GM18499 (cell line): ENCODE results near the gene KRT17.
"Not testable (repeated sequence)": the region's sequence is repeated elsewhere in the genome, so short reads cannot be mapped to it uniquely, and the experiment has no call there.

ENCODE experiments used
- ATAC-seq: cut with Tn5 transposase; IDR thresholded peaks from one replicate; pipeline ENCODE4 v1.9.1; 2021; ENCODE audit warnings: moderate number of reproducible peaks; ENCODE audit not compliant: insufficient read depth, unreplicated experiment

Gene KRT17

DNA sequence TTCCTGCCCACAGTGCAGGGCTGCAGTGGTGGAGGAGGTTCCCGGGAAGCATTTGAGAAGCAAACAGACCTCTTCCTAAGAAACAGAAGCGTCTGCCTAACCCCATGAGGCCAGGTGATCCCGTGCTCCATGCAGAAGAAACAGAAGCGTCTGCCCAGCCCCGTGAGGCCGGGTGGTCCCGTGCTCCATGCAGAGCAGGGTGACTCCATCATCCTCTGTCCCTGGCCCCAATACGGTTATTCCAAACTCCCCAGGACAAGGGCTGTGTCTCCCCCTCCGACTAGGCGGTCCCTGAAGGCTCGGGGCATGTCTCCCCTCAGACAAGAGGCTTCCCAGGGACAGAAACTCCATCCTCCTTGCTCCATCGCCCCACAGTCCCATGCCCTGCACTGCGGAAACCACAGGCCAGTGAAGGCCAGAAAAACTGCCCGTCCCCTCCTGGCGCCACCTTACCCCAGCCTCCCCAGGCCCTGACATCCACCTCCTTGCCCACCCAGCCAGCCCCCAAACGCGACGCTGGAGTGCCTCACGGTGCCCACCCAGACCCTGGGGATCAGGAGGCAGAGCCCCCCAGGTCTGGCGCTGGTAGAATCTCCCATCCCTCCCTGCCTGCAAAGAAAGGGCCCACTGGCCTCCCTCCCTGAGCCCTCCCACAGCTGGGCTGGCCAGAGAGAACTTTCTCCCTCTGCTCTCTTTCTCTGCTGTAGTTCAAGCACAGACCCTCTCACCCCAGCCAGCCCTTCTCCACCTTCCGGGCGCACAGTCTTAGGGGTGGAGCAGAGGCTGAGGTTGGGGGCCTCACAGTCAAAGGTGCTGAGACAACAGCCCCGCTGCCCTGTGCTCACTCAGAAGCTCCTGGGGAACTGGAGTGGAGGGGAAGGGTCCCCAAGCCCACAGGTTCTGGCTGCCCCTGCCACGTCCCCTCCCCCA, 30.6 kb upstream of the KRT17 start:
- ATAC-seq, result no peak

DNA sequence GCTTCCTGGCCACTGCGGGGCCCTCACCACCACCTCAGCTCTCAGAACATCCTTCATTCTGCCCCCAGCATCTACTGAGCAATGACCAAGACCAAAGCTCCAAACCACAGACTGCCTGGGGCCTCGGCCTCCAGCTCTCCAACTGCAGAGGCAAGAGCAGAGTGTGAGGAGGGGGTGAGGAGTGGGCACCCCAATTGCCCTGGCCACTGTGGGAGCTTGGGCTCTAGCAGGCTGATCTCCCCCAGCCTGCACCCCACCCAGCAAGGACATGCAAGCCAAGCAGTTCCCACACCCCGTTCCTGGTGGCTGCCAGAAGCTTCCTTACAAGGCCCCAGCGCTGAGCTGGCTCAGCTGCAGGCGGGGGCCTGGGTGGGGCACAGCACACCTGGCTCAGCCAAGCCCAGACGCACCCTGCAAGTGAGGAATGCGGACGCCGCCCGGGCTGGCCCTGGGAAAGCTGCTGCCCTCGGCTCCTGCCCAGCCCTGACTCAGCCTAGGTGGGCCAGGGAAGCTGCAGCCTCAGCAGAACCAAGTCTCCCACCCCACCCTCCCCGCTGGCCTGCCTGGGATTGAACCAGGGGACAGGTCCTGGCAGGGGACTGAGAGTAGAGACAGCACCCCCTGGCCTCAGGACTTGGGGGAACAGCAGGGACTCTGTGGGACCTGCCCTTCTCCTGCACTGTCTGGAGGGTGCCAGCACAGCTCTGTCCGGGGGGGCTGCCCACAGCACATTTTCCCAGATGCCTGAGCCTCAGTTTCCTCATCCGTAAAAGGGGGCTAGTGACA, 29.7 kb upstream of the KRT17 start:
- ATAC-seq, result no peak

DNA sequence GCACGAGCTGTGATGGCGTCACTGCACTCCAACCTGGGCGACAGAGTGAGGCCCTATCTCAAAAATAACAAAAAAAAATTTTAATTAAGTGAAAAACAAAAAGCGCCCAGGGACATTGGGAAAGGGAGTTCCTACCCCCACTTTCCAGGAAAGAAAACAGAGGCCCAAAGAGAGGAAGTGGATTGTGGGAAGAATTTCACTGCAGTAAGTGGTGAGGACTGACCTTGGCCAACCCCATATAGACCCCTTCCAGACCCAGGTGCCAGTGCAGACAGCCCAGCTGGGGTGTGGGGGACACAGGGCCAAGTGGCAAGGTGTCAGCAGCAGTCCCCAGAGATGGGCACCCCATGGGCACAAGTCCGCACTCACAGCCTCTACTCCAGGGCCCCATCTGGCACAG, 29.0 kb upstream of the KRT17 start:
- ATAC-seq, result no peak

DNA sequence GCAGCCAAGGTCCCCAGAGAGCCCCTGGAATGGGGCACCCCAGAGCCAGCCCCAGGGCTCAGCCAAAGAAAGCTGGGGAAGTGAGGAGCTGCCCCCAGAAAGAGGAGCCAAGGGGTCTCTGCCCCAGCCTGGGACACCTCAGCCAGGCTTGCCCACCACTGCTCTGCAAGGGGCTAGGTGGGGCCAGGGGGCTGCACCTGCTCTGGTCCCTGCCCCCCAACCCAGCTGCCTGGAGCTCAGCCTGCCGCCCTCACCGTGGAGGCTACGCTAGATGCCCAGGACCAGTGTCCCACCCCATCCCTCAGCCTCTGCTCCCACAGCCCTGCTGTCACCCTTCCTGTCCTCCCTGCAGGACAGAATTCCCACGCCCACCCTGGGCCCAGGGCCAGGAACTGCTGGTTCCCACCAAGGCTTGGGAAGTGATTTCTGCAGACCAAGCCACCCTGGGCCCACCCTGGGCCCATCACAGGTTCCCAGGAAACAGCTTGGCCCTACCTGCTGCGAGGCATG, 28.1 kb upstream of the KRT17 start:
- ATAC-seq, result no peak

DNA sequence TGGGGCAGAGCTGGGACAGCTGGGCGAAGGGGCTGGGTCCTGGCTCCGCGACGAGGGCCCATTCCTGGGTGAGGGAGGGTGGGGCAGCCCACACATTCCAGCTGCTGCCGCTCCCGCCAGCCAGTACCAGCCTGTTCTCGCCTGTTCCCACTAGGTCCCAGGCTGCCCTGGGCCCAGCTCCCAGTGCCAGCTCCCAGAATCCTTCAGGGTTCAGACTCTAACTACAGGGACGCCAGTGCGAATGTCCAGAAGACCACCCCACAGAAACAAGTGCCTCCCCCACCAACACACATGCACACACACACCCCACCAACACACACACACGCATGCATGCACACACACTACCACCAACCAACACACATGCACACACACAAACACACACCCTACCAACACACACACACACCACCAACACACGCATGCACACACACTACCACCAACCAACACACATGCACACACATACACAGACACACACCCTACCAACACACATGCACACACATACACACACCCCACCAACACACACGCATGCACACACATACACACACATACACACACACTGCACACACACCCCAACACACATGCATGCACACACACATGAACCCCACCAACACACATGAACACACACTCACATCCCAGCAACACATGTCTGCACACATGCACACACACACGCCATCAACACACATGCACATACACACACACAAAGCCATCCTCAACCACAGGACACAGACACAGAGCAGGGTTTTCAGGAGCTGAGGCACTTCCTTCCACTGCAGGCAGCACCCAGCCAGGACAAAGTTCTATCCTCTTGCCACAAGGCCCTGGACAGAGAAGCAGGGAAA, 27.5 kb upstream of the KRT17 start:
- no peak for ATAC-seq

DNA sequence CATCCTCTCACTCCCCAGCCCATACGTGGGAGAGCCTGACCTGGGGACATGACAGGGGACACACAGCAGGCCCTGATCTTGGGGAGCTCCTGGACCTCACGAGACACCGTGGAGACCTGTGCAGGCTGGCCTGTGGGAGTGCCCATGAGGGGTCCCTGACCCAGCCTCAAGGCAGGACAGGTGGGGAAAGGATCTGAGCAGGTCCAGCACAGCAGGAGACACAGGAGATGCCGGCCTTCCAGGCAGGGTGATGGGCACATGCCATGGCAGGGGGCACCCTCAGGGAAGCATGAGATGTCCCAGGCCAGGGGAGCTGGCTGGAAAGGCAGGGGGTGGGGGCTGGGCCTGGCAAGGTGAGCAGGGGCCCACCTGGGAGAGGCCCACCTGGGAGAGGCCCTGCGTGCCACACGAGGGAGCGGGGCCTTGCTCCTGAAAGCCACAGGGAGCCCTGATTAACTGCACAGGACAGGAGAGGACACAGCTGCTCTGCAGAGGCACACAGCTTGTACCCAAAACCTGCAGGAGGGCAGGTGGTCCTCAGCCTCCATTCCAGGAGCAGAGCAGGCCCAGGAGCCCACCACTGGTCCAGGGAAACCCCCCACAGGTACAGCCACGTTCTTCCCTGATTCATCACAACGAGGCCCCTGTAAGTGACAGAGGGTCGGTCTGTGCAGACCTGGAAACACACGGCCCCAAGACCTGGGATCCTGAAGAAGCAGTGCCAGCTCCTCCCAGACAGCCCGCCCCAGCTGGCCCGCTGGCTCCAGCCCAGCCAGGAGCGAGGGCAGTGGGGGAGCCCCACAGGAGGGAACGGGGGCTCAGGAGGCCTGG, 26.6 kb upstream of the KRT17 start:
- no peak for ATAC-seq

DNA sequence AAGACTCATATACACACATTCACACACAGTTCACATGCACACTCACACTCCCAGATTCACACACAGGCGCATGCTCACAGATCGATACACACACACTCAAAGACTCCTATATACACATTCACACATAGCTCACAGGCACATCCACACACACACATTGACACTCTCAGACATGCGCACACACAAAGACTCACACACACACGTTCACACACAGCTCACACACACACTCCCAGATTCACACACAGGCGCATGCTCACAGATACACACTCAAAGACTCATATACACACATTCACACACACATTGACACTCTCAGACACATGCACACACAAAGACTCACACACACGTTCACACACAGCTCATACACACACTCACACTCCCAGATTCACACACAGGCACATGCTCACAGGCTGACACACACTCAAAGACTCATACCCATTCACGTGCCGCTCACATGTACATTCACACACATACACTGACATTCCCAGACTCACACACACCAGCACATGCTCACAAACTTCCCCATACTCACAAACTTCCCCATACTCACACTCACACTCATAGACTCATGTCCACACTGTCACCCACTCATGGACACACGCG, 25.6 kb upstream of the KRT17 start:
- ATAC-seq, result no peak

DNA sequence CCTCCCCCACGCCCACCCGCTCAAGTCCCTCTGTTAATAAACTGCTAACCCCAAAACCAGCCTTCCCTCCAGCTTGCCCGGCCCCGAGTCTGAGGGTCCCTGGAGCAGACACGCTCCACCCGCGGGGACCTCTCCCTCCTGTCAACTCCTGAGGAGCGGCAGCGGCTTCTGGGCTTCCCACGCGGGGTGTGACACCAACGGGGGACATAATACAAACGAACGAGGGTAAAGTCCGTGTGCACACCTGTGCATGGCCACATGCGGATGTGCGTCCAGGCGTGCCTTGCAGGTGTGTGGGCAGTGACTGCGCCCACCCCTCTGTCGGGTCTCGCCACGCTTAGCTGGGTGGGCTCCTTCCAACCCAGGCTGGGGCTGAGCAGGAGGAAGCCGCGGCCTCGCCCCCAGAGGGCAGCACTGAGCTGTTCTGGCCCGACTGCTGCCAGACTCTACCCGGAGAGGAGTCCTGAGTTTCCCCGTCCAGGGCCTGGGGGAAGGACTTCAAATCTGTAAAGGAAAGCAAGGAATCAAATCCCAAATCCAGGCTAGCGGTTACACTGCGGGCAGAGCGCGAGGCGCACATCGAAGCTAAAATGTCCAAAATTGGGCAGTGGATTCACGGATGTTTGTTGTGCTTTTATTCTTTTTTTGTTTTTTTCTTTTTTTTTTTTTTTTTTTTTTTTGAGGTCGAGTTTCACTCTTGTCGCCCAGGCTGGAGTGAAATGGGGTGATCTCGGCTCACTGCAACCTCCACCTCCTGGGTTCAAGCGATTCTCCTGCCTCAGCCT, 24.2 kb upstream of the KRT17 start:
- no peak for ATAC-seq

DNA sequence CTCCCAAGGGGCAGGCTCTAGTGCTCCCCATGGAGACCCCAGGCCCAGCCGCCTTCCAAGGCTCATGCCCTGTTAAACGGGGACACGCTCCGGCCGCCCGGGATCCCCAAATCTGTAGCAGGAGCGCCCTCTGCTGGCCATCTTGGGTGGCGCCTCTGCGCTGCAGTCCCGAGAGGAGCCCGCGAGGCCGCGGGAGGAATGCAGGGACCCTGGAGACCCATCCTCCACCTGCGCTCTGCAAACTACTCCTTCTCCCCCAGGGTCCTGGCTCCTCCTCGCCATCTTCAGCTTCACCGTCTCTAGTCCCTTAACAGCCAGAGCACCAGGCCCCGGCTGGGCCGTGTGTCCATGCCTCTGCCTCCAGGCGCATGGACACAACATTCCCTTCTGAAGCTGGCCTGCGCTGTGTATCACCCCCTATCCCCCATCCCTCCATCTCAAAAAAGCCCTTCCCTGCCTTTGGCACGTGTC, 23.6 kb upstream of the KRT17 start:
- ATAC-seq, result no peak

DNA sequence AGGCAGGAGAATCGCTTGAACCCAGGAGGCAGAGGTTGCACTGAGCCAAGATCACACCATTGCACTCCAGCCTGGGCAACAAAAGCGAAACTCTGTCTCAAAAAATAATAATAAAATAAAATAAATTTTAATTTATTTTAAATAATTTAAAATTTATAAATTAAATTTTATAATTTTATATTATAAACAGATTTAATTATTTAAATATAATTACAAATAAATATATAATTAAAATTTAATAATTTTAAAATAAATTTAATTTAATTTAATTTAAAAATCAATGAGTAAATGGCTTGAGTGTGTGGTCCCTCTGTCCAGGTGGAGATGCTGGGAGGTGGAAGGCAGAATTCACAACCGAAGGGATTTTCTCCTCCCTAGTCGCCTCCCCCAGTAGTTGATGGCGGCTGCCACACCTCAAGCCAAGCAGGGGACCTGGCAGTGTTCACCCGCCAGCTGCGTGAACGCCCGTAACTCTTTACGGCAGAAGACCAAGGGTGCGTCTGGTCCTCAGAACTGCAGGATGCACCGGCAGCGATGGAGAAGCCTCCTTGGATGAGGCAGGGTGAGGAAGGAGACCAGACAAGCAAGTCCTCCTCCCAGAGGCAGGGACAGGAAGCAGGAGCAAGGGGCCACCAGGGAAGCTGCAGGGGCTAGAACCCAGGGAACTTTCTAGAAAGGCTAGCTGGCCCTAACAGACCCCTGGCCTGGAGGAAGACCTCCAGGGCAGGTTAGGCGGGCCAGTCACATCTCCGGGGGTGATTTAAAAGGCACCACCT, 22.9 kb upstream of the KRT17 start:
- ATAC-seq, result no peak

DNA sequence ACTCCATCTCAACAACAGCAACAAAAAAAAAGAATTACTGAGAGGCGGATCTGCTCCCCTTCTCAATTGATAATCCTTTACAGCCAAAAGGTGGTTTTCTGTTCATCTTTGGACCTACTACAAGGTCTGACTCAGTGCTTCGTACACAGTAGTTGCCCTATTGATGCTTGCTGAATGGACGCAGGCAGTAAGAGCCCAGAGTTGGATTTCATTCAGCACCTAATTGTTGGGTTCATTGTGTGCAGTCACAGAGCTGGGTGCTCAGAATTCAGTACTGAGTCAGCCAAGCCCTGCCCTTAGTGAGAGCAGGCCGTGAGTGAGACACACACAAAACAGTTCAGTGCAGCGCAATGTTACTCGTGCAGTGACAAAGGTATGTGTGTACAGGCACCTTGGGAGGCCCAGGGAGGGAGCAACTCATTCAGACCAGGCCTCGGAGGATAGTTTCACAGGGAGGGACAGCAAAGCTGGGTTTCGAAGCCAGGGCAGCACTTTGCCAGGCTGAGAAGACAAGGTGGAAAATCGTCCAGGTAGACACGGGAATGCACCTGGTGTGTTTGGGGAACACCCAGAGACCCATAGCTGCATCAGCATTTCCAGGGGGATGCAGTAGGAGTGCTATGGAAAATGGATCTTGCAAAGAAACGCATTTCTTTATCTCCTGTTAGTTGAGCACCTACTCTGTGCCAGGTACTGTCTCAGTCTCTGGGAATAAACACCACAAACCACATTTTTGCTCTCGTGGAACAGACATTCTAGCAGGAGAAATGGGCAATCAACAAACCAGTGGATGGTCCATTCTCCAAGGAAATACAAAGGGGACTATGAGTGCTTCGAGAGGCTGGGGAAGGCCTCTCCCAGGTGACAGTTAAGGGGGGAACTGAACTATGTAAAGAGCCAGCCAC, 18.1 kb upstream of the KRT17 start:
- no peak for ATAC-seq

DNA sequence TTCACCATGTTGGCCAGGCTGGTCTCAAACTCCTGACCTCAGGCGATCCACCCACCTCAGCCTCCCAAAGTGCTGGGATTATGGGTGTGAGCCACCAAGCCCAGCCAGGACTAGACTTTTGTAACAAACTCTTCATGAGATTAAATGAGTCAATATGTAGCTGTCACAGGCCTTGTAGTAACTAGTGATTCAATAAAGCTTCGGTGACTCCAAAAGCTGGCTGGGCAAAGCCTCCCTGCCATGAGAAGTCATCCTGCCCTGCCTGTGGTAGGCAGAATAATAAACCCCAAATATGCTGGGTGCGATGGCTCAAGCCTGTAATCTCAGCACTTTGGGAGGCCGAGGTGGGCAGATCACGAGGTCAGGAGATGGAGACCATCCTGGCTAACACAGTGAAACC, 16.2 kb upstream of the KRT17 start:
- not testable (repeated sequence) for ATAC-seq

DNA sequence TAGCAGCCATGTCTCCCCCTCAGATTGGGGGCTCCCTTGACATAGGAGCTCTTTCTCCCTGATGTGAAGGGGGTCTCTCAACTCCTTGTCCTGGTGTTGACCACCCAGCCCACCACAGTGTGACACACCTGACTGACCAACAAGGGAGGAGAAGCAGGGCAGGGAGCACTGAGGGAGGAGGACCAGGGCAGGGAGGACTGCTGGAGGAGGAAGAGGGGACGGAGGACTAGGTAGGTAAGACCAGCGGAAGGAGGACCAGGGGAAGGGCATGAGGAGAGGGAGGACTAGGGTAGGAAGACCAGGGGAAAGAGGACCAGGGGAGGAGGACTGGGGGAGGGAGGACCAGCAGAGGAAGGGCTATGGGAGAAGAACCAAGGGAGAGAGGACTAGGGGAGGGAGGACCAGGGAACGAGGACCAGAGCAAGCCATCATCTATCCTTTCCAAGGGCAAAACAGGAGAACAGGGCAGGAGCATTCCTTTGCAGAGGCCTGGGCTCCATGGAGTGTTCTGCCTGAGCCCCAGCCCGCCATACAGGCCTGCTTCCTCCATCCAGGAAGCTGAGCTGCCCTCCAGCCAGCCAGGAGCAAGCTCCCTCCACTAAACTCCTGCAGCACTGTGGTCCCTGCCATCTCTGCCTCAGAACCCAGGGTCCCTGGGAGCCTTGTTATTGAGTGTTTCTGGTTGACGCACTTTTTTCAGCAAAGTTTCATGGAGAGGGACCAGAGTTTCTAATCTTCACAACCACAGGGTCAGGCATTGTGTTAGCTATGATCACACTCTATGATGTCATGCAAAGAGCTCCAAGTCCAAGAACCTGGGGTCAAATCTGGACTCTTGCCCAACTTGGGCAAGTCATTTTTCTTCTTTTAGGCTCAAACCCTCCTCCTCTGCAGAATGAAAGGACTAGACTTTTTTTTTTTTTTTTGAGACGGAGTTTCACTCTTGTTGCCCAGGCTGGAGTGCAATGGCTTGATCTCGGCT, 15.4 kb upstream of the KRT17 start:
- no peak for ATAC-seq

DNA sequence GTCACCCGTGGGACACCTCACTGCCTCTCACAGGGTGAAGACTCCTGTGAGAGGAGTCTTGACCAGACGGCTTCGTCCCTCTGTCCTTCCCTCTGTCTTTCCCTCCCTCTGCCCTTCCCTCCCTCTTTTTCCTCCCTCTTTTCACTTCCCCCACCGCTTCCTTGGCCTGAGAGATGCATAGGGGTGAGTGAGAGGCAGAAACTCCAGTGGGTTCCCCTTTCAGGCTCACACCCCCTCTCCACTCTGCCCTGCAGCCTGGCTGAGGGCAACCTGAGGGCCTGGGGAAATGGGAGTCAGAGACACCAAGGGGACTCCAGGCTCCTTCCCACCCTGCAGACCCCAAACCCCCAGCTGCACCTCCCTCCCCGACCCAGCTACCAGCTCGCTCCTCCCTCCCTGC, 14.6 kb upstream of the KRT17 start:
- ATAC-seq, result no peak

DNA sequence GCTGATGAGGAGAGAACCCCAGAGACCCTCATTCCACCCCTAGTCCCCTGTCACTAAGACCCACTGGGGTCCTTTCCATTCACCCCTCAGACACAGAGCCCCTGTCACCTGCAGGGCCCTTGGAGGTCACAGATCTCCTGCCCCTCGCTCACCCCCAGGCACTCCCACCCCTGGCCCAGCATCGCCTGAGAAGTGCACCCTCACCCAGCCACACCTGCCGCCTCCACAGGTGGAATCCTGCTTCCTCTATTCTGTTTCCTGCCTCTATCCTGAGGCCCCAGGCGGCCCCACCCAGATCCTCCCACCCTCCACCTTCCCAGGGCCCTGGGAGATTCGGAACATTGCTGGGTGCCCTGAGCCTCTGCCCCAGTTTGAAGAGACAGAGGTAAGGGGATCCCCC, 13.8 kb upstream of the KRT17 start:
- no peak for ATAC-seq
